Kidney (tissue), 14 donors: ENCODE results near the gene CIRBP. TPM values are rescaled to one million over a fixed set of nuclear protein-coding genes. Genes with fewer than 3 reads are reported as not detected.

Experiments
- DNase-seq, 5 donors: peaks; one replicate each; pipeline ENCODE4 v3.0.0-alpha.2; 2013 to 2020
- FAIRE-seq: peaks from 2 replicates; lab custom pipeline; 2012; peaks lifted over from hg19 to GRCh38; lab: Jason Lieb, UNC
- H3K27ac ChIP-seq, 2 donors: one replicate each; pipeline ENCODE4 v1.7.0; 2013; ENCODE audit warnings: low read depth in 2 of 2, low read length in 2 of 2, inconsistent platforms in 1 of 2
- H3K27me3 ChIP-seq: one replicate; pipeline ENCODE4 v1.7.1; 2013; ENCODE audit warnings: low read length, inconsistent platforms; ENCODE audit not compliant: control insufficient read depth, insufficient read depth
- H3K36me3 ChIP-seq, 3 donors: one replicate each; pipeline versions ENCODE4 v1.7.0 to v1.7.1; 2013; ENCODE audit warnings: low read length in 3 of 3, control low read depth in 1 of 3, inconsistent platforms in 1 of 3; ENCODE audit not compliant: insufficient read depth in 3 of 3, control insufficient read depth in 2 of 3
- H3K4me1 ChIP-seq, 3 donors: one replicate each; pipeline versions ENCODE4 v1.7.0 to v1.7.1; 2013; ENCODE audit warnings: low read length in 3 of 3, inconsistent platforms in 1 of 3, low read depth in 1 of 3; ENCODE audit not compliant: control insufficient read depth in 2 of 3, insufficient read depth in 2 of 3
- H3K4me3 ChIP-seq, 3 donors: one replicate each; pipeline versions ENCODE4 v1.7.0 to v1.8.1; 2013; ENCODE audit warnings: low read length in 3 of 3, control low read depth in 1 of 3, inconsistent platforms in 1 of 3
- H3K9ac ChIP-seq, 3 donors: one replicate each; pipeline versions ENCODE4 v1.7.0 to v1.7.1; 2013; ENCODE audit warnings: low read length in 3 of 3, control low read depth in 1 of 3, inconsistent platforms in 1 of 3
- H3K9me3 ChIP-seq, 3 donors: one replicate each; pipeline versions ENCODE4 v1.7.0 to v1.7.1; 2013; ENCODE audit warnings: low read length in 3 of 3, control low read depth in 1 of 3, inconsistent platforms in 1 of 3; ENCODE audit not compliant: control insufficient read depth in 2 of 3, insufficient read depth in 1 of 3
- intact Hi-C: fragments of 100-400 bp; cut with DNase I; formaldehyde crosslinking; loops from one replicate; pipeline ENCODE4 v1.11.1; 2022
- polyA plus RNA-seq: library from polyadenylated mRNA; stranded (reverse); fragments of 350-450 nt; fragmentation: Illumina TruSeq; extraction: RNeasy Lipid Tissue Mini Kit (QIAGEN cat#74804); gene quantifications from one replicate; pipeline ENCODE4 v1.2.3, GENCODE V29; 2014; ENCODE audit warnings: low read depth, low replicate concordance; ENCODE audit not compliant: insufficient read depth
- total RNA-seq: library from RNA; stranded (reverse); fragmentation: NEBNext Ultra II Directional; extraction: Animal tissue kit (Norgen Biotek cat#: 25700); gene quantifications from one replicate; pipeline ENCODE4 v1.2.1, GENCODE V29; 2021
- TF ChIP-seq, protein P1 (sequence below): IDR thresholded peaks from 3 replicates; pipeline ENCODE4 v1.5.1; 2012; ENCODE audit warnings: mild to moderate bottlenecking, moderate library complexity, borderline replicate concordance; ENCODE audit not compliant: insufficient read depth; ENCODE audit errors: extremely low read depth
- donor health status: control.
- donor health status: control.
- donor health status: control.
- donor health status: control.
- donor health status: control.
- donor health status: DM: yes; HTN: yes; CAD: no.
- donor health status: Normal renal cell carcinoma (clear cell type).

Gene CIRBP
- total and polyA plus RNA-seq, 2 donors from 2014 or later, result 408 to 533 TPM

DNA sequence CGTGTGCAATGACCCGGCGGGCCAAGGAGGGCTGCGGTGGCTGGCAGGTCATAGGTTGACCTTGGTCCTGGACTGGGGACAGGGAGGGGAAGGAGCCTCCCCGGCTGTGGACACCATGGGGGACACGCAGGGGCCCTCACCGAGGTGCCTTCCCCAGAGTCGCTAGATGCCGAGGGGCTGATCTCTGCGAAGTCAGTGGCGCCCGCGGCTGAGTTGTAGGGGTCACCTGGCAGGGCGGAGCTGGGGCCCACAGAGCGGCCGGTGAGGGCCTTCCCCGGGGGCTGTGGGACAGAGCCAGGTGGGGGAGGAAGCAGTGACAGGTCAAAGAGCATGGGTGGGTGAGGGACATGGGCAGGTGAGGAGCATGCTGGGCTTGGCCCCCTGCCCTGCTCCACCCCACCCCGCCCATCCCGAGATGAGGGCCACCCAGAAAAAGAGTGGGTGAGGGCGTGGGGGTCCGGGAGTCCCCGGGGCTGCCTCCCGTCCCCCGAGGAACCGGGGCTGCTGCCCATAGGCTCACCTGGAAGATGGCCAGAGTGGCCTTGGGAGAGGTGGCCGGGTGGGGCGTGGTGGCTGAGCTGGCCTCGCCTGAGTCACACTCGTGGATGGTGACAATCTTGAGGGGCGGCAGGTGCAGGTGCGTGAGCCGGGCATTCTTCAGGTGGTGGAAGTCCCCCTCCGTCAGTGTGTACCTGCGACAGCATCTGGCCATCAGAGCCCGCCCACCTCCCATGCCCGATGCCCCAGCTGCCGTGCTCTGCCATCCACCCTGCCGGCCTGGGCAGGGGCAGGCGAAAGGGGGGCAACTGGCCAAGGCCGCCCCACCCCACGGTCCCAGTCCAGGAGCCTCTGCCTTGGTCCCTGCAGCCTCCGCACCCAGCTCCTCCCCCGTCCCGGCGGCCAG lies 34.8 kb upstream of the CIRBP start:
- DNase-seq (no peak), FAIRE-seq (no peak)
- no peaks in the 10 kb centered on the region for H3K9me3 ChIP-seq
- no peak overlapping the region for H3K4me3 ChIP-seq
- intact Hi-C loops, result no loop called here
- H3K4me1 ChIP-seq, result peaks cover 0 to 12% (median 0%) of the 10 kb centered on the region in 3 donors
- TF ChIP-seq, protein P1, sequence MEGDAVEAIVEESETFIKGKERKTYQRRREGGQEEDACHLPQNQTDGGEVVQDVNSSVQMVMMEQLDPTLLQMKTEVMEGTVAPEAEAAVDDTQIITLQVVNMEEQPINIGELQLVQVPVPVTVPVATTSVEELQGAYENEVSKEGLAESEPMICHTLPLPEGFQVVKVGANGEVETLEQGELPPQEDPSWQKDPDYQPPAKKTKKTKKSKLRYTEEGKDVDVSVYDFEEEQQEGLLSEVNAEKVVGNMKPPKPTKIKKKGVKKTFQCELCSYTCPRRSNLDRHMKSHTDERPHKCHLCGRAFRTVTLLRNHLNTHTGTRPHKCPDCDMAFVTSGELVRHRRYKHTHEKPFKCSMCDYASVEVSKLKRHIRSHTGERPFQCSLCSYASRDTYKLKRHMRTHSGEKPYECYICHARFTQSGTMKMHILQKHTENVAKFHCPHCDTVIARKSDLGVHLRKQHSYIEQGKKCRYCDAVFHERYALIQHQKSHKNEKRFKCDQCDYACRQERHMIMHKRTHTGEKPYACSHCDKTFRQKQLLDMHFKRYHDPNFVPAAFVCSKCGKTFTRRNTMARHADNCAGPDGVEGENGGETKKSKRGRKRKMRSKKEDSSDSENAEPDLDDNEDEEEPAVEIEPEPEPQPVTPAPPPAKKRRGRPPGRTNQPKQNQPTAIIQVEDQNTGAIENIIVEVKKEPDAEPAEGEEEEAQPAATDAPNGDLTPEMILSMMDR, result no peak
- H3K36me3 ChIP-seq, result no peaks in the 10 kb centered on the region
- no peaks in the 10 kb centered on the region for H3K27me3 ChIP-seq
- H3K27ac ChIP-seq, result no peak overlapping the region
- no peak overlapping the region for H3K9ac ChIP-seq

DNA sequence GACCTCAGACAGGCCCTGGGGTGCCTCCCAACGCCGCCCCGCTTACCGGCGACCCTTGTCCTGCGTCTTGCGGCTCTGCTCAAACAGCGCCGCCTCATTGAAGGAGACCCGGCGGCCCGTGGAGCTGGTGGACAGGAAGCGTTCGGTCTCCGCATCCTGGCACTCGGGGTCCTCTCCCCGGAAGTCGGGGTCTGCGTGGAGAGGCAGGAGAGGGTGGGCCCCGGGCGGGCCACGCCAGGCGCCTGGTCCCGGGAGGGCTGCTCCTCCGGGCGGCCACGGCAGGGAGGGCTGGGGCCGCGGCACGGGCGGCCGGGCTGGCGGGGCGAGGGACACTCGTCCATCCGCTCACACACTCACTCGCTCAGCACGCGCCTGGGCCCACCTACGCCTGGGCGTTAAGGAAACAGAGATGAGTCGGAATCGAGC lies 34.2 kb upstream of the CIRBP start:
- no peaks in the 10 kb centered on the region for H3K36me3 ChIP-seq
- intact Hi-C loops, result no loop called here
- DNase-seq (no peak), FAIRE-seq (no peak)
- H3K9ac ChIP-seq, result no peak overlapping the region
- TF ChIP-seq, protein P1, result no peak
- no peaks in the 10 kb centered on the region for H3K27me3 ChIP-seq
- no peak overlapping the region for H3K27ac ChIP-seq
- H3K9me3 ChIP-seq, result no peaks in the 10 kb centered on the region
- H3K4me1 ChIP-seq, result peaks cover 0 to 15% (median 6%) of the 10 kb centered on the region in 3 donors
- H3K4me3 ChIP-seq, result no peak overlapping the region

DNA sequence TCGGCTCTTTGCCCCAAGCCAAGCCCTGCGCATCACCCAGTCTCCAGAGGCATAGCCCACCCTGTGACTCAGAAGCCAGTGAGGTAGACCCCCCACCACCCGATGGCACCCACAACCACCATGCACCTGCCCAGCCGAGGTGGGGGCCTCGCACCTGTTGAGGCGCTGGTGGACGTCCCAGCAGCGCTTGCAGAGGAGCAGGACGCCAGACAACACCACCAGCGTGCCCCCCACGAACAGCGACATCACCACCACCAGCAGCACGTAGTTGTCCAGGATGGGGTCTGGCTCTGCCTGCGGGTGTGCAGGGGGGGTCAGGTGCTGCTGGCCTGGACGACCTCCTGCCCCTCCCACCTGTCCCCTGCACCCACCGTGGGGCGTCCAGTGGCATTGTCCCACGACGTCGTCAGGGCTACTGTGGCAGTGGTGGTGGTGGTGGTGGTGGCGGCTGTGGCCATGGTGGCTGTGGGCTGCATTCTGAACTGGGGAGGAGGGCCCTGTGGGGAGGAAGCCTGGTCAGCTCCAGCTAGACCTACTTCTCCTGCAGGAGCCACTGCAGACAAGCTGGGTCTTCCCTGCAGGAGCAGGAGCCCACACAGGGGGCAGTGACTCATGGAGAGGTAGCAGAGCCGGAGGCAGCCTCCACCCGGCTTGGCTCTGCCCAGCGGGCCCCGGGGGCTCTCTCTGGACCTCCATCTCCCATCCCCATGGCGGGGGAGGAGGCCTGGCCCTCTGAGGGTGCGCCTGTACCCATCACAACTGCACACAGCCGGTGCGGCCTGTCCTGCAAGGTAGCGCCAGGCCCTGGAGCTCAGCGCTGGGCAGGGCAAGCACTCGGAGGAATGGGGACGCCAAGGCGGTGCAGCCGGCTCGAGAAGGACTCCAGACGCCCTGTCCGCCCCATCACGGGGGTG lies 33.2 kb upstream of the CIRBP start:
- no peak overlapping the region for H3K9ac ChIP-seq
- H3K4me1 ChIP-seq, result peaks cover 0 to 16% (median 6%) of the 10 kb centered on the region in 3 donors
- H3K4me3 ChIP-seq, result no peak overlapping the region
- intact Hi-C loops, result no loop called here
- DNase-seq (peak in 1 of 5 donors; percentile 65), FAIRE-seq (no peak)
- H3K36me3 ChIP-seq, result no peaks in the 10 kb centered on the region
- no peaks in the 10 kb centered on the region for H3K9me3 ChIP-seq
- TF ChIP-seq, protein P1, result no peak
- H3K27me3 ChIP-seq, result no peaks in the 10 kb centered on the region
- no peak overlapping the region for H3K27ac ChIP-seq
